Measurements from ENCODE around the gene SLC7A4. TPM values are rescaled to one million over a fixed set of nuclear protein-coding genes. Genes with fewer than 3 reads are reported as not detected.

SLC7A4 gene
- total RNA-seq, 5 donors from 2014 or later (not counting 1 experiment from before 2014, with no cell fraction given) = 0.14 to 0.76 (median 0.41) TPM; not detected in 2

Other genes with a start within 250 kb of the SLC7A4 start
- 100 to 1,000 TPM; 135 to 187 (median 143) TPM for gene PI4KA, start 173.8 kb downstream of the SLC7A4 start, total RNA-seq
- 10 to 100 TPM; 15.8 to 26.2 (median 23.3) TPM for gene SNAP29, start 173.6 kb downstream of the SLC7A4 start, total RNA-seq
- 10 to 100 TPM; 41.7 to 87.7 (median 85.4) TPM for gene CRKL, start 115.2 kb downstream of the SLC7A4 start, total RNA-seq
- gene AIFM3, start 65.3 kb downstream of the SLC7A4 start, total RNA-seq = 1 to 10 TPM in 2 of 5 donors, under 1 TPM in 3; 0.33 to 1.7 (median 0.66) TPM
- 100 to 1,000 TPM in 3 of 5 donors, 10 to 100 TPM in 2; 57.1 to 118 (median 105) TPM for gene LZTR1, start 50.3 kb downstream of the SLC7A4 start, total RNA-seq
- gene THAP7, start 30.4 kb downstream of the SLC7A4 start, total RNA-seq = 10 to 100 TPM; 46.4 to 61.1 (median 56.8) TPM
- gene P2RX6, start 17.4 kb downstream of the SLC7A4 start, total RNA-seq = 1 to 10 TPM in 3 of 5 donors, under 1 TPM in 2; 0.29 to 1.6 (median 1.0) TPM
- under 1 TPM in 2 of 5 donors, not detected in 3; 0.16 to 0.25 TPM for gene LRRC74B, start 13.4 kb upstream of the SLC7A4 start, total RNA-seq